Hepatocyte (in vitro differentiated cells): ENCODE data around the gene CDC45. TPM values are rescaled to one million over a fixed set of nuclear protein-coding genes. Genes with fewer than 3 reads are reported as not detected.

ENCODE experiments used
- DNase-seq: peaks from one replicate; pipeline ENCODE4 v3.0.0-alpha.2; 2016; ENCODE audit warnings: low spot score
- H2AFZ ChIP-seq: fragments of 200-600 bp; sonication (generic); 2 replicates; pipeline ENCODE4 v1.6.0; 2016; ENCODE audit warnings: antibody characterized with exemption, mild to moderate bottlenecking
- H3K27ac ChIP-seq: fragments of 200-600 bp; sonication (generic); 2 replicates; pipeline ENCODE4 v1.5.1; 2016; ENCODE audit warnings: mild to moderate bottlenecking
- H3K27me3 ChIP-seq: fragments of 200-600 bp; sonication (generic); 2 replicates; pipeline ENCODE4 v1.6.1; 2016
- H3K36me3 ChIP-seq: fragments of 200-600 bp; sonication (generic); replicated peaks from 2 replicates; pipeline ENCODE4 v1.5.1; 2016; ENCODE audit warnings: low read depth; ENCODE audit not compliant: insufficient read depth
- H3K4me1 ChIP-seq: fragments of 200-600 bp; sonication (generic); 2 replicates; pipeline ENCODE4 v1.5.1; 2016; ENCODE audit warnings: mild to moderate bottlenecking, moderate library complexity; ENCODE audit not compliant: insufficient read depth
- H3K4me2 ChIP-seq: fragments of 200-600 bp; sonication (generic); 2 replicates; pipeline ENCODE4 v1.6.0; 2016
- H3K4me3 ChIP-seq: fragments of 200-600 bp; sonication (generic); 2 replicates; pipeline ENCODE4 v1.5.1; 2016; ENCODE audit warnings: mild to moderate bottlenecking
- H3K79me2 ChIP-seq: fragments of 200-600 bp; sonication (generic); 2 replicates; pipeline ENCODE4 v1.6.0; 2017; ENCODE audit warnings: mild to moderate bottlenecking
- H3K9me2 ChIP-seq: fragments of 200-600 bp; sonication (generic); replicated peaks from 2 replicates; pipeline ENCODE4 v1.6.0; 2017; ENCODE audit warnings: mild to moderate bottlenecking; ENCODE audit not compliant: insufficient read depth
- H3K9me3 ChIP-seq: fragments of 200-600 bp; sonication (generic); 2 replicates; pipeline ENCODE4 v1.5.1; 2016; ENCODE audit warnings: low read depth, mild to moderate bottlenecking
- H4K20me1 ChIP-seq: fragments of 200-600 bp; sonication (generic); 2 replicates; pipeline ENCODE4 v1.6.0; 2016; ENCODE audit warnings: mild to moderate bottlenecking; ENCODE audit not compliant: insufficient read depth, poor library complexity, severe bottlenecking
- EZH2 ChIP-seq: fragments of 200-600 bp; sonication (generic); IDR thresholded peaks from 2 replicates; pipeline ENCODE4 v1.6.1; 2016; ENCODE audit warnings: antibody characterized with exemption, mild to moderate bottlenecking, borderline replicate concordance
- EZH2phosphoT487 ChIP-seq: fragments of 200-600 bp; sonication (generic); IDR thresholded peaks from one replicate; pipeline ENCODE4 v1.6.1; 2018; ENCODE audit warnings: antibody characterized with exemption, mild to moderate bottlenecking, low read depth, moderate library complexity; ENCODE audit not compliant: unreplicated experiment, severe bottlenecking
- WGBS: methylation state at CpG from one replicate; pipeline ENCODE4 v1.1.6; 2016; ENCODE audit warnings: low lambda C conversion rate; ENCODE audit errors: missing lambda C conversion rate; 5-methylcytosine and 5-hydroxymethylcytosine counted together
- polyA plus RNA-seq: library from polyadenylated mRNA; unstranded; fragments of >200 nt; fragmentation: Nextera tagmentation; extraction: Ambion mirVana; gene quantifications from 2 replicates; pipeline ENCODE4 v1.2.1, GENCODE V29; 2016
- total RNA-seq: library from RNA; depleted of rRNA; stranded (reverse); fragments of >200 nt; gene quantifications from 2 replicates; pipeline ENCODE4 v1.2.3, GENCODE V29; 2014
- TF ChIP-seq, protein P1 (sequence below): fragments of 200-600 bp; sonication (generic); IDR thresholded peaks from 2 replicates; pipeline ENCODE4 v1.5.1; 2016; ENCODE audit warnings: antibody characterized with exemption, mild to moderate bottlenecking; ENCODE audit not compliant: poor library complexity

CDC45 gene
- total and polyA plus RNA-seq, 2 experiments from 2014 or later: 3.5 to 6.5 TPM

DNA sequence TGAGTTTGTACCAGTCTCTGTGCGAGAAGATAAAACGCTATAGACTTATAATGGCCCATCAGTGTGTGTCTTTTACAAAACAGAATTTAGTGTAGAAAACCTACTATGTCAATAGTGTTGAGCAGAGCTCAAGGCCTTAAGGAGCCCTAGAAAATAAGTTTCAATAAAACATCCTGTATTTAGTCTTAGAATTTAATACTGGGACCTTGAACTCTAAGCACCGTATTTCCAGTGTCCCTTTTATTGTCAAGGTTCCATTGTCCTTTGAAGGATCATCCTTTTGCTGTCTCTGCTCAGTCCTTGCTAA, 16.6 kb downstream of the CDC45 start:
- Histone ChIP-seq H4K20me1 (no peaks in the 10 kb centered on the region), H3K4me3 (no peak overlapping the region), H3K9me3 (no peaks in the 10 kb centered on the region), H3K27me3 (no peaks in the 10 kb centered on the region), H3K4me2 (no peak overlapping the region), H3K4me1 (no peaks in the 10 kb centered on the region), H3K36me3 (no peaks in the 10 kb centered on the region), H2AFZ (no peak overlapping the region), H3K9me2 (no peaks in the 10 kb centered on the region), H3K27ac (no peak overlapping the region), H3K79me2 (no peaks in the 10 kb centered on the region)
- DNase-seq: no peak
- 99% methylated on average over 3 of the region's 3 CpGs for WGBS
- TF ChIP-seq, protein P1, sequence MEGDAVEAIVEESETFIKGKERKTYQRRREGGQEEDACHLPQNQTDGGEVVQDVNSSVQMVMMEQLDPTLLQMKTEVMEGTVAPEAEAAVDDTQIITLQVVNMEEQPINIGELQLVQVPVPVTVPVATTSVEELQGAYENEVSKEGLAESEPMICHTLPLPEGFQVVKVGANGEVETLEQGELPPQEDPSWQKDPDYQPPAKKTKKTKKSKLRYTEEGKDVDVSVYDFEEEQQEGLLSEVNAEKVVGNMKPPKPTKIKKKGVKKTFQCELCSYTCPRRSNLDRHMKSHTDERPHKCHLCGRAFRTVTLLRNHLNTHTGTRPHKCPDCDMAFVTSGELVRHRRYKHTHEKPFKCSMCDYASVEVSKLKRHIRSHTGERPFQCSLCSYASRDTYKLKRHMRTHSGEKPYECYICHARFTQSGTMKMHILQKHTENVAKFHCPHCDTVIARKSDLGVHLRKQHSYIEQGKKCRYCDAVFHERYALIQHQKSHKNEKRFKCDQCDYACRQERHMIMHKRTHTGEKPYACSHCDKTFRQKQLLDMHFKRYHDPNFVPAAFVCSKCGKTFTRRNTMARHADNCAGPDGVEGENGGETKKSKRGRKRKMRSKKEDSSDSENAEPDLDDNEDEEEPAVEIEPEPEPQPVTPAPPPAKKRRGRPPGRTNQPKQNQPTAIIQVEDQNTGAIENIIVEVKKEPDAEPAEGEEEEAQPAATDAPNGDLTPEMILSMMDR: no peak
- no peak for TF ChIP-seq EZH2phosphoT487
- TF ChIP-seq EZH2: no peak

DNA sequence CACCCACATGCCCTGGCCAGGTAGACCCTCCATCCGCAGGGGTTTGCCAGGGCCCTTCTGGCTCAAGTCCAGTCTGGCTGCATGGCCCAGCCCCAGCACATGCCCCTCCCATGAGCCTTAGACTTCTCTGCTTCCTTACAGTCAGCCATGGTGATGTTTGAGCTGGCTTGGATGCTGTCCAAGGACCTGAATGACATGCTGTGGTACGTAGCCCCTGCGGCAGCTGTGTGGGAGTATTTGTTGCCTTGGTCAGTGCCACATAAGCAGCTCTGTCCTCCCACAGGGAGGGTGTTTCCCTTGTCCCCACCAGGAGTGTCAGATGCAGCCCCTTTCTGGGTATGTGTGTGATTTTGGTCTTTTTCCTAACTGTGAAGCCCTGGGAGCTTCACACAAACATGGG, 17.5 kb downstream of the CDC45 start:
- Histone ChIP-seq H4K20me1 (no peaks in the 10 kb centered on the region), H3K27me3 (no peaks in the 10 kb centered on the region), H2AFZ (no peak overlapping the region), H3K36me3 (no peaks in the 10 kb centered on the region), H3K9me2 (no peaks in the 10 kb centered on the region), H3K27ac (no peak overlapping the region), H3K4me3 (no peak overlapping the region), H3K9me3 (no peaks in the 10 kb centered on the region), H3K4me2 (no peak overlapping the region), H3K4me1 (no peaks in the 10 kb centered on the region), H3K79me2 (no peaks in the 10 kb centered on the region)
- TF ChIP-seq, protein P1: no peak
- no peak for TF ChIP-seq EZH2phosphoT487
- TF ChIP-seq EZH2: no peak
- DNase-seq: no peak
- WGBS: 83% methylated on average over 3 of the region's 3 CpGs

DNA sequence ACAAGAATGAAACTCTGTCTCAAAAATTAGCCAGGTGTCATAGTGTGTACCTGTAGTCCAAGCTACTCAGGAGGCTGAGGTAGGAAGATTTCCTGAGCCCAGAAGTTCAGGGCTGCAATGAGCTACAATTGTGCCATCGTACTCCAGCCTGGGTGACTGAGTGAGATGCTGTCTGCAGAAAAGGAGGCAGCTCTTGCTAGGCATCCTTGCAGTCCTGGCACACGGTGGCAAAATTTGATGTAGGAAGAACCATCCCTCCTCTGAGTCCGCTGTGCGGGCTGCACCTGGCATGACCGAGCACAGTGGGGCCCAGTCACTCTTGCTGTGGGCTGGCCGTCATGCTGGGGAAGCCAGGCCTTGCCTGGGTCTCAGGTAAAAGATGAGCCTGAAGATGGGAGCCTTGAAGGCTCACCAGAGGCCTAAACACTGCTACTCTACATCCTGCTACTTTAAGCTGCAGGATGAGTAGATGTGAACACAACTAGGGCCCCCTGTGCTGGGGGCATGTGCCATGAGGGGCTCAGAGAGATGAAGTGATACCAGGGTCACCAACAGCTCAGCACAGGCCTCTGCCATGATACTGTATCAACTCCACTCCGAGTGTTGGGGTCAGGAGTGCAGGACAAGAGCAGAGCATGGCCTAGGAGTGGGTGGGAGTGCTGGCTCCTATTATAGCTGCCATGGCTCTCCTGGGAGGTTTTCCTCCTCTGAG, 18.6 kb downstream of the CDC45 start:
- no peak overlapping the region for H3K4me3 ChIP-seq
- 99% methylated on average over 7 of the region's 7 CpGs for WGBS
- H4K20me1 ChIP-seq: no peaks in the 10 kb centered on the region
- no peak overlapping the region for H3K4me2 ChIP-seq
- no peaks in the 10 kb centered on the region for H3K36me3 ChIP-seq
- H3K27me3 ChIP-seq: no peaks in the 10 kb centered on the region
- no peak for DNase-seq
- H3K4me1 ChIP-seq: no peaks in the 10 kb centered on the region
- TF ChIP-seq, protein P1: no peak
- no peak for TF ChIP-seq EZH2phosphoT487
- TF ChIP-seq EZH2: no peak
- H3K9me2 ChIP-seq: no peaks in the 10 kb centered on the region
- no peaks in the 10 kb centered on the region for H3K79me2 ChIP-seq
- H2AFZ ChIP-seq: no peak overlapping the region
- no peaks in the 10 kb centered on the region for H3K9me3 ChIP-seq
- no peak overlapping the region for H3K27ac ChIP-seq

DNA sequence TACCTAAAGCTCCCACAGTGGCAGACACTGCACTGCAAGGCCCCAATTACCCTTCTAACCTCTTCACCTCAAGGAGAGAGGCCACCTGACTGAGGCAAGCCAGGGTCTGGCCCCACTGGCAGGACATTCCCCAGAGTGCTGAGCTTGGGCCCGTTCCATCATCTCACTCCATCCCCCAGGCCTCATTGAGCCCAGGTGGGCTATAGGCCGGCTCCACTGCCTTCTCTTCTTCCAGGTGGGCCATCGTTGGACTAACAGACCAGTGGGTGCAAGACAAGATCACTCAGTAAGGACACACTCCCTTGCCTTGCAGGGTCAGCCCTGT, 19.1 kb downstream of the CDC45 start:
- DNase-seq: no peak
- no peak overlapping the region for H2AFZ ChIP-seq
- TF ChIP-seq EZH2phosphoT487 (no peak), EZH2 (no peak)
- TF ChIP-seq, protein P1: no peak
- H3K4me3 ChIP-seq: no peak overlapping the region
- H3K4me2 ChIP-seq: no peak overlapping the region
- no peak overlapping the region for H3K27ac ChIP-seq
- H3K36me3 ChIP-seq: no peaks in the 10 kb centered on the region
- no peaks in the 10 kb centered on the region for H3K27me3 ChIP-seq
- no peaks in the 10 kb centered on the region for H3K4me1 ChIP-seq
- no peaks in the 10 kb centered on the region for H3K9me3 ChIP-seq
- no peaks in the 10 kb centered on the region for H4K20me1 ChIP-seq
- 97% methylated on average over 3 of the region's 3 CpGs for WGBS
- no peaks in the 10 kb centered on the region for H3K79me2 ChIP-seq
- no peaks in the 10 kb centered on the region for H3K9me2 ChIP-seq
